ENCODE data around the gene ABI3.

The ABI3 gene

GRCh38 chr17:49224997-49225337 lies 14.5 kb downstream of the ABI3 start:
- TF ChIP-seq EZH2 (optimal IDR thresholded peaks at IDR 0.05; ENCODE audit: low read depth, low read length), result no peak
- no peak for TF ChIP-seq EZH2phosphoT487 (IDR thresholded peaks at IDR 0.05; ENCODE audit: low read length)
- TF ChIP-seq CTCF (IDR thresholded peaks at IDR 0.05; ENCODE audit: low read length), result no peak
- Histone ChIP-seq H3F3A (ENCODE audit: insufficient read depth, low read length) (no peaks in the 10 kb centered on the region), H3K4me3 (ENCODE audit: low read length) (no peak overlapping the region), H2AFZ (ENCODE audit: low read length) (no peak overlapping the region), H3K9ac (ENCODE audit: low read length) (no peak overlapping the region), H3K4me1 (ENCODE audit: low read length) (peaks cover under 1% of the 10 kb centered on the region; the same call in 1 of the 2 replicates), H4K20me1 (ENCODE audit: insufficient read depth, low read length) (no peaks in the 10 kb centered on the region), H3K27me3 (replicated peaks; ENCODE audit: insufficient read depth, low read length) (peaks cover 82% of the 10 kb centered on the region), H3K36me3 (replicated peaks; ENCODE audit: insufficient read depth, low read length) (no peaks in the 10 kb centered on the region), H3K9me2 (replicated peaks; ENCODE audit: insufficient read depth, low read length) (no peaks in the 10 kb centered on the region), H3K9me3 (replicated peaks; ENCODE audit: insufficient read depth, low read length) (no peaks in the 10 kb centered on the region), H3K79me2 (ENCODE audit: low read length) (no peaks in the 10 kb centered on the region), H3K4me2 (ENCODE audit: low read depth, low read length) (no peak overlapping the region), H3K27ac (ENCODE audit: low read length) (no peak overlapping the region)
- DNase-seq, result no peak

- no peak for TF ChIP-seq EZH2phosphoT487 (IDR thresholded peaks at IDR 0.05; ENCODE audit: low read length)
- TF ChIP-seq CTCF (IDR thresholded peaks at IDR 0.05; ENCODE audit: low read length), result no peak
- no peak for TF ChIP-seq EZH2 (optimal IDR thresholded peaks at IDR 0.05; ENCODE audit: low read depth, low read length)
- Histone ChIP-seq H3K4me1 (ENCODE audit: low read length) (peaks cover 4% of the 10 kb centered on the region; the same call in 1 of the 2 replicates), H2AFZ (ENCODE audit: low read length) (no peak overlapping the region), H3K27ac (ENCODE audit: low read length) (no peak overlapping the region), H3K4me3 (ENCODE audit: low read length) (no peak overlapping the region), H3K9me2 (replicated peaks; ENCODE audit: insufficient read depth, low read length) (no peaks in the 10 kb centered on the region), H3K9ac (ENCODE audit: low read length) (no peak overlapping the region), H3K36me3 (replicated peaks; ENCODE audit: insufficient read depth, low read length) (no peaks in the 10 kb centered on the region), H3F3A (ENCODE audit: insufficient read depth, low read length) (no peaks in the 10 kb centered on the region), H3K27me3 (replicated peaks; ENCODE audit: insufficient read depth, low read length) (peaks cover 86% of the 10 kb centered on the region), H4K20me1 (ENCODE audit: insufficient read depth, low read length) (no peaks in the 10 kb centered on the region), H3K9me3 (replicated peaks; ENCODE audit: insufficient read depth, low read length) (no peaks in the 10 kb centered on the region), H3K79me2 (ENCODE audit: low read length) (no peaks in the 10 kb centered on the region), H3K4me2 (ENCODE audit: low read depth, low read length) (no peak overlapping the region)
- no peak for DNase-seq
Observed at GRCh38 chr17:49225554-49226236, 15.2 kb downstream of the ABI3 start.

- no peaks in the 10 kb centered on the region for H3K79me2 ChIP-seq (ENCODE audit: low read length)
- no peaks in the 10 kb centered on the region for H3K9me2 ChIP-seq (replicated peaks; ENCODE audit: insufficient read depth, low read length)
- H3K9ac ChIP-seq (ENCODE audit: low read length), result no peak overlapping the region
- no peak overlapping the region for H3K27ac ChIP-seq (ENCODE audit: low read length)
- no peak overlapping the region for H2AFZ ChIP-seq (ENCODE audit: low read length)
- no peak overlapping the region for H3K4me2 ChIP-seq (ENCODE audit: low read depth, low read length)
- no peak for TF ChIP-seq CTCF (IDR thresholded peaks at IDR 0.05; ENCODE audit: low read length)
- TF ChIP-seq EZH2 (optimal IDR thresholded peaks at IDR 0.05; ENCODE audit: low read depth, low read length), result no peak
- no peaks in the 10 kb centered on the region for H3F3A ChIP-seq (ENCODE audit: insufficient read depth, low read length)
- H3K9me3 ChIP-seq (replicated peaks; ENCODE audit: insufficient read depth, low read length), result no peaks in the 10 kb centered on the region
- H3K4me3 ChIP-seq (ENCODE audit: low read length), result no peak overlapping the region
- no peaks in the 10 kb centered on the region for H3K36me3 ChIP-seq (replicated peaks; ENCODE audit: insufficient read depth, low read length)
- H4K20me1 ChIP-seq (ENCODE audit: insufficient read depth, low read length), result no peaks in the 10 kb centered on the region
- DNase-seq, result no peak
- H3K27me3 ChIP-seq (replicated peaks; ENCODE audit: insufficient read depth, low read length), result peaks cover 89% of the 10 kb centered on the region
- peaks cover 4% of the 10 kb centered on the region; the same call in 1 of the 2 replicates for H3K4me1 ChIP-seq (ENCODE audit: low read length)
Observed at GRCh38 chr17:49226771-49227435, 16.4 kb downstream of the ABI3 start.
